ENCODE measurements around the gene STXBP1.
"Not testable (repeated sequence)": the region's sequence is repeated elsewhere in the genome, so short reads cannot be mapped to it uniquely, and the experiment has no call there.

STXBP1 gene

DNA sequence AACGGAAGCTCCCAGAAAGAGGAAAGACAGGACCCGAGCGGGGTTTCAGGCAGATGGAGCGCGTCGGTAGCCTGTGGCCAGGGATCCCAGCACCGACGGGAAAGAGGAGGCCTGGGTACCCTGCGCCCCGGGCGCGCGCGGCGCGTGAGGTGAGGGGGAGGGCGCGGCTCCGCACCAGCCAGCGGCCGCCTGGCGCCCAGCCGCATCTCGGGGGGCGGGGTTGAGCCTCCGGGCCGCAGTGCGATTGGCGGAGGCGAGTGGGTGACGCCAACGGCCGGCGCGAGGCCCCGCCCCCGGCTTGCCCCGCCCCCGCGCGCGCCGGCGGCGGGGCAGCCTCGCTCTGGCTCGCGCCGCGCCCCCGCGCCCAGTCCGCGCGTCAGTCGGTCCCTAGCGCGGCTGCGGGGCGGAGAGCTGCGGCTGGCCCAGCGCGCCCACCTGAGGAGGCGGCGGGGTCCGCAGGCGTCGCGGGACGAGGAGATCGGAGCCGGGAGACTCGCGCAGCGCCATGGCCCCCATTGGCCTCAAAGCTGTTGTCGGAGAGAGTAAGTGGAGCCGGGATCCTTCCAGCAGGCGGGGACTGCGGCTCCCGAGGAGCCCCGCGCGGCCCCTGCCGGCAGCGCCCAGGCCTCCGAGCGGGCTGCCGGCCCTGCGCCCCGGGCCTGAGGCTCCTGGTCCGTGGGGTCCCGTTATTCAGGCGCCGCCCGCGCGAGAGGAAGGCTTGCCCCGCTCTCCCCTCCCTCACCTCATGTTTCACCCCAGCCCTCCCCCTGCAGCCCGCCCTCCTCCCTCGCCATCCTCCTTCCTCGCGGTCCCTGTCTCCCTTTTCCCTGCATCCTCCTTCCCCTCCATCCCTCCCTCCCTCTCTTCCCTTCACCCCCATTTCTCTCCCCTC lies at the start of gene STXBP1:
Gene STXBP1, plus strand, starts transcription at position 379 of the 892 bp plus-strand sequence. Its CDS starts 127 bp downstream, at position 506.
- DNase-seq (ENCODE audit: low spot score) = peak; percentile 98

DNA sequence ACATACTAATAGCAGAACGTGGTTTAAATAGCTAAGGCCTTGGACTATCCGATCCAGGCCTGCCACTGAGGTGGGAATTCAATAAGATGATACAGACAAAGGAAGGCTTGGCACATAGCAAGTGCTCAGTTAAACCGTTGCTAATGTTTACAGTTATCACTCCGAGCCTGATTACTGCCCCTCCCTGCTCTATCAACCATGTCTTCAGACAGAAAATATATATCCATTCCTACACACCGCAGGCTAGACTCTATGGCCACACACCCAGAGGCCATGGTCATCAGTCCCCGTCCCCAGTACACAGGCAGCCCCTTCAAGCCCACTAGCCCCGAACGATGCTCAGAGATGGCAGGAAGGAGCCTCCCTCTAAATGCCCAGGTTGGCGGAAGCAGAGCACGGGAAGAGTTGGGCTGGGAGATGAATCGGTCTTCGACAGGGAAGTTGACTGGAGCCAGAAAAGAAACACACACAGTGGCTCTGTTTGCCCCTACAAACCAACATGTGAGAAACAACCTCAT lies 49.7 kb upstream of the STXBP1 start:
- no peak for DNase-seq (ENCODE audit: low spot score)

DNA sequence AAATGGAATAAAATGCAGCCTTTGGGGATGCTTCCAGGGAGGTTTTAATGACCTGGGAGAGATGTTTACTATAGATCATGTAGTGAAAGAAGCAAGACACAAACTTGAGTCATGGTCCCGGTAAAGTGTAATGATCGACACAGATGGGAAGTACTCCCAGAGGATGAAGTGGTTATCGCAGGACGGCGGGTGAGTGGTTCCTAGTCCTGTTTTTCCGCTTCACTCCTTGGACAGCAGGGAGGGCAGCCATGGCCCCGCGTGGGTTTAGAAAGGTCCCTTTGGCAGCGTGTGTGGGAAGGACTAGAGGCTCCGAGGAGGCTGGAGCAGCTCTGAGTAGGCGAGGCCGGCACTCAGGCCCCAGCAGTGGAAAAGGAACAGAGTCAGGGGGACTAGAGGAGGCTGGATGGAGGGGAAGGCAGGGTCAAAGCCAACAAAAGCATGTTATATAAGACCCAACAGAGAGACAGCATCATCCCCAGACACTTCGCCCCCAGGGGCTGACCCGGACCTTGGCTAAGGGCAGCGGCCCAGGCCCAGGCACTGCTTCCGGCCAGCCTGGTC lies 49.2 kb upstream of the STXBP1 start:
- DNase-seq (ENCODE audit: low spot score) = no peak

DNA sequence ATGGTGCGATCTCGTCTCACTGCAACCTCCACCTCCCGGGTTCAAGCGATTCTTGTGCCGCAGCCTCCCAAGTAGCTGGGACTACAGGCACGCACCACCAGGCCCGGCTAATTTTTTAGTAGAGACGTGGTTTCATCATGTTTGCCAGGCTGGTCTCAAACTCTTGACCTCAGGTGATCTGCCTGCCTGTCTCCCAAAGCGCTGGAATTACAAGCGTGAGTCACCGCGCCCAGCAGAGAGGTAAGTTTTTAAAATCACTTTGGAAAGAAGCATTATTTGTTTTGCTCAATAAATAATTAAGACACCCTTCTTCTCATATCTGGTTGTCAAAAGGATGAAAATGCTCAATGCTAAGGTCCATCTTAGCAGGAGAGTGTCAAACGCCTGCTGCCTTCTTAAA lies 48.5 kb upstream of the STXBP1 start:
- DNase-seq (ENCODE audit: low spot score) = no peak

DNA sequence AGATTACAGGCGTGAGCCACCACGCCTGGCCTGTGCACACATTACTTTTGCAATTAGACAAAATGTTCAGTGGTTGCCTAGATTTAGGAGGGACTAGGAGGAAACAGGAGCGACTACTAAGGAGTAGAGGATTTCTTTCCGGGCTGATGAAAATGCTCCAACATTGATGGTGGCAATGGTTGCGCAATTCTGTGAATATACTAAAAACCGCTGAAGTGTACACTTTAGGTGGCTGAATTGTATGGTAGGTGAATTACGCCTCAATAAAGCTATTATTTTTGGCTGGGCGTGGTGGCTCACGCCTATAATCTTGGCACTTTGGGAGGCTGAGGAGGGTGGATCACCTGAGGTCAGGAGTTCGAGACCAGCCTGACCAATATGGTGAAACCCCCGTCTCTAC lies 46.8 kb upstream of the STXBP1 start:
- DNase-seq (ENCODE audit: low spot score) = no peak

DNA sequence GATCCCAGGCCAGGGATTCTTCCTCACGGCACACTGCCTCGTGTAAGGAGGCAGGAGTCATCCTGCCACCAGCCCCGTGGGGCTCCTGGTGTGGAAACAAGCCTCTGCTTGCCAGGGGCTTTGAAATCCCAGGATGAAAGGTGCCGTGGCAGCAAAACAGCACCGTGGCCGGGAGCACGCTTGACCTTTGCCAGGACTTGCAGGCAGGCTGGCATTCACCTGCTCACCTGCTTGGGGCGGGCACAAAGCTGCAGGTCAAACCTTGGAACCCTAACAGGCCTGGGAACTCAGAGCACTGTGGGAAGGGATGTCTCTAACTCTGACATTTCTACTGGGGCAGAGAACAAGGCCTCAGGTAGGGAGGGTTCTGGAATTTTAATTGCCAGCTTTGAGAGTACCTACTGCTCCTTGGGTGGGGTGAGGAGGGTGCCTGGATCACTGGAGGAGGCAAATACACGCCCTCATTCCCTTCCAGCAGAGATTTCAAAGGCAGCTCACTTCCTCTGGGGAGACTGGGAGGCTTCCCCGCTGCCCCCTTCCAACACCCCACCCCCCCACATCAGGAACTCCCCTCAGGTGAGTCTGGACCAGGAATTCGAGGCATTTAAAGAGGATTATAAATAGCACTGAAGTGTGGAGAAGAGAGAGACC lies 45.6 kb upstream of the STXBP1 start:
- no peak for DNase-seq (ENCODE audit: low spot score)

DNA sequence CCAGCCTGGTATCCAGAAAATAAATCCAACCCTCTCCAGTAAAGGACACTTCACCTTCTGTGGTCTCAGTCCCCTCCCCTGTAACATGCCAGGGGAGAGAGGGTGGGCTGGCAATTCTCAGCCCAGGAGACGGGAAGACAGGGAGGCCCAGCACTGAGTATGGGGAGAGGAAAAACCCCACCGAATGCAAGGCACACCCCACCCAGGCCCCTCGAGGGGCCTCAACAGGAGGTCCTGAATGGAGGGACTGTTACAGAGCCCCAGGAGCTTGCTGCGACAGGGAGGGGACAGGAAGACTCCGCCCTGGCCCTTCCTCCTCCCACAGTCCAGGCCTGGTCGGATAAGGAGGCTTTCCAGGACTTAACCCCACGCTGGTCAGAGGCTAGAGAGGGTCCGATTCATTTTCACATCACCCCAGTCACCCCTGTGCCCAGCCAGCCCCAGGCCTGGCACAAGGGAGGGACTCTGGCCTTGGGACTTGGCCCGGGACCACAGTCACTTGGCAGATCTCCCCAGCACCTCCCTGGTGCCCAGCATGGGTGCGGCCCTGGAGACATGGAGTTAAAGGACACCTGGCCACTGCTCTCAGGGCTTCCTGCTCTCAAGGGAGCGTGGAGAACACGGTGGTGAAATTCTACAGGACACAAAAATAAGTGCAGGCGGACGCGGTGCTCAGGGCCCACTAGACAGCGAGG lies 44.9 kb upstream of the STXBP1 start:
- DNase-seq (ENCODE audit: low spot score) = peak; percentile 66

DNA sequence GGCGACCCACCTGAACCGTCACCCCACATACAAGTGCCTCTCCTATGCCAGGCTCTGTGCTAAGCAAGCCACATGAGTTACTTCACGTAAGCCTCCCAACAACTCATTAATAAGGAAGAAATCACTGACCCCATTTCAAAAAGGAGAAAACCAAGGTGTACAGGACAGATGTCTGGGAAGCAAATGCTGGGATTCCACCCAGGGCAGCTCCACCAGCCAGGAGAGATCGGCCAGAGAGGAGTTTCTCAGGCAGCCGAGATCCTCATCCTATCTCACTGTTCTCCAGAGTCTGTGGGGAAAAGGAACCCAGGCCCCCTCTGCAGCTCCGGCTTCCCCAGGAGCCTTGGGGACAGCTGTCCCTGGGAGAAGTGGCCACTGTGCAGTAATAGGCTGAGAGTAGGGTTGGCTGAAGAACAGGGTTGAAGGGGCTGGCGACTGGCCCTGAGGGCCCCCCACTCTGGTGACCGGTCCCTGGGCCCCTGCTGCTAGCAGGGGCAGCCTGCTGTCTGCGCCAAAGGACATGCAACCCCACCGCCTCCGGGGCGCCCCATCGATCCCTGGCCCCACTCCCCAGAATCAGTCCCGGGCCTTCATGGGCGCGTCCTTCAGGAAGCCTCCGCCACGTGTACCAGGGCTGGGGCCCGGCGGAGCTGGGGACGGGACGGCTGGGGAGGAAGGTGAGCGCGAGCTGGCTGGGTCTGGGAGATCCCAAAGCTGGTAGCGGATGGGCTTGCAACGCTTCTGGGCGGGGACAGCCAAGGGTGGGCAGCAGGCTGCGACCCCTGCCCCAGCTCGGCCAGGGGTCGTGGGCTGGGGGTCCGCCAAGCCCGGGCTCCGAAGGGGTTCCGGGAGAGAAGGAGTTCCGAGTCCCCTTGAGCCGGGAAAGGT lies 44.1 kb upstream of the STXBP1 start:
- no peak for DNase-seq (ENCODE audit: low spot score)

DNA sequence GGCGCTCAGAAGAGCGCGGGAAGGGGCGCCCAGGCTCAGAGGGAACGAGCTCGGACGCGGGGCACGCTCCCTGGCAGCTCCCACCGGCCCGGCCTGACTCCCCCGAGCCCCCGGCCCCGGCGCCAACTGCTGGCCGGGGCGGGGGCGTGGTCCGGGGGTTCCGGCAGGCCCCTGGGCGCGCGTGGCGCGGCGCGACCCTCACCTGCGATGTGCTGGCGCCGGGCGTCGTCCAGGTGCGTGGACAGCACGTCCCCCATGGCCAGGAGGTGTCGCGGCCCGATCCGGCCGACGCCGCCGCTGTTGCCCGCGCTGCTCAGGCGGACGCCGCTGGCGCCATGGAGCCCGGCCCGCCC lies 43.5 kb upstream of the STXBP1 start:
- no peak for DNase-seq (ENCODE audit: low spot score)

DNA sequence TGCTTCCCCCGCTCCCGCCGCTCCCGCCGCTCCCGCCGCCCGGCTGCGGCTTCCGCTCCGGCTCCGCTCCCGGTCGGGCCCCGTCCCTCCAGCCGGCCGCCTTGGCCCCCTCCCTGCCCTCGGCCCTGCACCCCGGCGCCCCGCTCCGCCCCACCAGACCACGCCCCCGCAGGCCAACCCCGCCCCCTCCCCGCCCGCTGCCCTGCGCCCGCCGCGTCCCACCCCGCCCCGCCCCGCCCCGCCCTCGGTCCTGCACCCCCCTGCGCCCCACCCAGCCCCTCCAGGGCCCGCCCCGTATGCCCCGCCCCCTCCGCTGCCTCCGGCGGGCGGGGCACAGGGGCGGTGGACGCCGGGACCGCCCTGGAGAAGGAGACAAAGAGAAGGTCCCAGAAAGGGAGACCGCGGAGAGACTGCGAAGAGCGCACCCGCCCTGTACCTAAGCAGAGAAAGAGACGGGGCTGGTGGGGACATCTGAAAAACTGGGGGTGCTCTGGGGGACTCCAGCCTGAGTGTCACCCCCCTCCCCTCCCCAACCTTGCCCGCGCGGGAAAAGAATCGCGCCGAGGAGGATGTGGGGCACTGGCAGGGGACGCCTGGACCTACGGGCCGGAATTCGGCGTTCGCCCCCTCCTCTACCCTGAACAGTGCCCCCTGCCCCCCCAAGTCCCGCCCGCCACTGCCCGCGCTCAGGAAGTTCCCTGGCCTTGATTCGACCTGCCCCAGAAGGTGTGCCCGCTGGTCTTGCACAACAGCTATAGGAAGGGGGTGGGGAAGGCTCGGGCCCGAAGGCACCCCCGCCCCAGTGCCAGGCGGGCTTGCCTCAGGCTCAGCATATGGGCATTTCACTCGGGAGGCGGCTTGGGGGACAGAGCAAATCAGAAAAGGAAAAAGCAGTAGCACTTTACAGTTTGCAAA lies 42.8 kb upstream of the STXBP1 start:
- peak; percentile 96 for DNase-seq (ENCODE audit: low spot score)

DNA sequence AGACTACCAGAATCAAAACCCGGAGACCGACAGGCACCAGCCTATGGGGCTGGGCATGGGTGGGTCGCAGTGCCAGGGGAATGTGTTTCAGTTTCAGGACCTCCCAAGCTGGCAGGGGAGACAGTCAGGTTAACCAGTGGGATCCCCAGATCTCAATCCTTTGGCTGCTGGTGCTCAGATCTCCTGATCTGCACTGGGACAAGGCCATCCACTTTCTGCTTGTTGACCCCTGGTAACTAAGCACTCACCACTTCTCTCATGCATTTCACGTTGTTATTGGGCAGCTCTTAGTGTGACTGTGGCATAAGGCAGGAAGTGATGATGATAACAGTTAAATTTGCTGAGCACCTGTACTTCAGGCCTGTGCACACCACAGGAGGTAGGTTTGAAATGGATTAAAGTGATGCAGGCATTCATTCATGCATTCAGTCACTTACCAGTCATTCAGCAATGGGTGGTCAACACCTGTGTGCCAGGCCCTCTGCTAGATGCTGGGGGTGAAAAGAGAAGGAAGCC lies 42.1 kb upstream of the STXBP1 start:
- no peak for DNase-seq (ENCODE audit: low spot score)

DNA sequence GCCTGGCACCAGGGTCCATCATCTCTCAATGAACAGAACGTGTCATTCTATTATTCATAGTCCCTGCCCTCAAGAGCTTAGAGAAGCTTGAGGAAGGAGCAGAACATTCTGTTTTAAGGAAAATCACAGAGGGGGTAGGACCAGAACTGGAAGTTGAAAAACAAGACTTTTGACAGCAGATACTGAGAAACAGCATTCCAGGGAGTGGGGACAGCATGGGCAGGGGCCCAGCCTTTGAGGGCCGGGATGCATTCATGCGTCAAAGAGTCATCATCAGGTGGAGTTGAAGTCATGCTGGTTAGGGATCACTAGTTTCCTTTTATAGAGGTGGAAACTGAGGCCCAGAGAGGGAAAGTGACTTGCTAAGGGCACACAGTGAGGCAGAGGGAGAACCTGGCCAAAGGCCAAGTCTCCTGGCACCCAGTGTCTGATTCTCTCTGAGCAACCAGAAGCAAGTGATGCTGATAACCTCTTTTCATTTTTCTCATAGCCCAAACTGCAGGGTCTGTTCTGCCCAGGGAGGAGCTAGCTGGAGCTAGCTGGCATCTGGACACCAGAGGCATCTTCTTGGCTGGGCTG lies 41.5 kb upstream of the STXBP1 start:
- no peak for DNase-seq (ENCODE audit: low spot score)

DNA sequence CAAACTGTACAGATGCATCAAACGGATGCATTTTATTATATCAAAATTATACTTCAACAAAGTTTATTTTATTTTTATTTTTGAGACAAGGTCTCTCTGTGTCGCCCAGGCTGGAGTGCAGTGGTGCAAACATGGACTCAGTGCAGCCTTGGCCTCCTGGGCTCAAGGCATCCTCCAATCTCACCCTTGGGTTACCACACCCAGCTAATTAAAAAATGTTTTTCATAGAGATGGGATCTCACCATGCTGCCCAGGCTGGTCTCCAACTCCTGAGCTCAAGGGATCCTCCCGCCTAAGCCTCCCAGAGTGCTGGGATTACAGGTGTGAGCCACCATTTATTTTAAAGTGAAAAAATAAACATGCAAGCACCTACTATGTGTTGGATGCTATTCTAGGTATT lies 40.1 kb upstream of the STXBP1 start:
- DNase-seq (ENCODE audit: low spot score) = no peak

DNA sequence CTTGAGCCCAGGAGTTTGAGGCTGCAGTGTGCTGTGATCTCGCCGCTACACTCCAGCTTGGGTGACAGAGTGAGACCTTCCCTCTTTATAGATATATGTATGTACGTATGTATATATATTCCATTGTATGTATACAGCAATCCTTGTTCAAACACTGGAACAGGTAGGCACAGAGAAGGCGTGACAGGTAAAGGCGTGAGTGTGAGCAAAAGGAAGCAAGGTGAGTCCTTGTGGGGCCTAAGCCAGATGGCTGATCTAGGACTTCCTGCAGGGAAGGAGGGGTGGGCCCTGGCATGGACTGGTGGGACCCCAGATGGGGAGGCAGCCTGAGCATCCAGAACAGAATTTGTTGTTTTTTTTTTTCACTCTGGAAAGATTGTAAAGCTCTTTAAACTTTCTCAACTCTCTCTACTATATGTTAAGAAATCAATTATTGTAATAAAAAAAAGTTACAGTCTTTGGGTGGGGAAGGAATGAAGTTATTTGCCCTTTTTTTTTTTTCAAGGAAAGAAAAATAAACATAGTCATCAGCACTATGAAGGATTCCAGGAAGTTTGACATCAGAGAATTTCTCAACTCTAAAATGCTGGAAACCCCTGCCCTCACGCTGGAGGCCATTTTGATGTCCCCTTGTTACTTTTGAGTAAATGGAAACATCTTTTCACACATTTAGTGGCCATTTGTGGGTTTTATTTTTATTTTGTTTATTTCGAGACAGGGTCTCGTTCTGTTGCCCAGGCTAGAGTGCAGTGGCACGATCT lies 38.9 kb upstream of the STXBP1 start:
- peak; percentile 67 for DNase-seq (ENCODE audit: low spot score)

DNA sequence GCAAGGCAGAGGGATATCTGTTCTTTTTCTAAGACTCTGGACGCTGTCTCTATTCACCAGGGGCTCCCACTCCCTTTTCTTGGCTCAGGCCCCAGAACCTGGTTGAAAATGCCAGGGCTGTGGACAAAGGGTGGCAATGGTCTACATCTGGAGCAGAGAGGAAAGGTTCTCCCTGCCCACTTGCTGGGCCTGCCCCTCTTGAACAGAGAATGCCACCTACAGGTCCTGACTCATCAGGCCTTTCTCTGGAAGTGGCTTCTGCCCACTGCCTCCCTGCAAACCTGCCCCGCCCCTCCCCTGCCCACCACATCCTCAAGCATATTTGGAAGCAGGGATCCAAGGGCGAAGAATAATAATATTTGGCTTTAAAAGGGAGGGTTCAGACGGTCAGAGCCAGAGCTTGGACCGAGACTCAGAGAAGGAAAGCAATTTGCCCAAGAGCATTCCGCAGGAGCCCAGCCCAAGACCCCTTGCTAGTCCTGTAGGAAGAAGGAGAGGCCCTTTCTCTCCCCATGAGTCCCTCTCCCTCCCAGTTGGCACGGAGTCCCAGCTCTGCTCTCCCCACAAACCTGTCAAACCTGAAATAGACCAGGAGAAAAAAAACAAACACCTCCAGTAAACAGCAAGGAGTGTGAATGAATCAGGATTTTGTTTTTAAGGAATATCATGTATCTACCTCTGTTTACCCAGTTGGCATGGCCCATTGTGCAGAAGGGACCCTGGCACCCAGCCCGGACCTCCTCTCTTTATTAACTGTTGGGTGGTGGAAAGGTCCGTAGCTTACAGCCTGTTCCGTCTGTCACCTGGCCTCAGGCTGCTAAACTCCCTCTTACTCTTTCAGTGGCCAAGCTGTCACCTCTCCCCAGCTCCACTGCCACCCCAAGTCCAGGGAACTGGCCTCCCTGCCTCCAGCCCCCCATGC lies 37.7 kb upstream of the STXBP1 start:
- DNase-seq (ENCODE audit: low spot score) = peak; percentile 43

DNA sequence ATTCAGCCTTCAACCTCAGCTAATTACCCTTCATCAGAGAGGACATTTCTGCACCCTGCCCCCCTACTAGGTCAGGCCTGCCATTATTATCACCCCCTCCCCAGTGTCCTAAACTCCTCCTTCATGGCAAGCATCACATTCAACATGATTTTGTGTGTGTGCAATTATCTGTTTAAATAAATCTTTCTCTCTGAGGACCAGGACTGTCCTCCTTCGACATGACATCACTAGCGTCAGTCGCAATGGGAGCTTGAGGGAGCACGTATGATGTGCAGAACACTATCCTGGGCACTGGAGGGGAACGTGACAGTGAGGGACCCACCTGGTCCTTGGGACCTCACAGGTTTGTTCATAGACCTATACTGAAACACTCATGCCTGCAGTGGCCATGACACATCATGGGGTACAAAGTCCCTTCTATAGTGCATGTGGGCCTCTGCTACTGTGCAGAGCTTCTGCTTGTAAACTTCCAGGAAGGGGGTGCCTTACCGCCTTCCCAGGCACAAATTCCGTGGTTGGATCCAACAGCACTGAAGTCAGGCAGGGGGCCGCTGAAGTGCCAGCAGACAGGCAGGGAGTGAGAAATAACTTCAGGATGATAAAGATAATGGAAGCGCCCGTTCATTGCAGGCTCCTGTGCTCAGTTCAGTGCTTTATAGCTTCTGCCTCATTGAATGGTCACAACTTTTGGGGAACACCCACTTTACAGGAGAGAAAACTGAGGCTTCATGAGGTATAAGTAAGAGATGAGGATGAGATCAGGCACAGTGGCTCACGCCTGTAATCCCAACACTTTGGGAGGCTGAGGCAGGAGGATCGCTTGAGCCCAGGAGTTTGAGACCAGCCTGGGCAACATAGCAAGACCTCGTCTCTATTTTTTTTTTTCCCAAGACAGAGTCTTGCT lies 36.0 kb upstream of the STXBP1 start:
- DNase-seq (ENCODE audit: low spot score) = no peak

DNA sequence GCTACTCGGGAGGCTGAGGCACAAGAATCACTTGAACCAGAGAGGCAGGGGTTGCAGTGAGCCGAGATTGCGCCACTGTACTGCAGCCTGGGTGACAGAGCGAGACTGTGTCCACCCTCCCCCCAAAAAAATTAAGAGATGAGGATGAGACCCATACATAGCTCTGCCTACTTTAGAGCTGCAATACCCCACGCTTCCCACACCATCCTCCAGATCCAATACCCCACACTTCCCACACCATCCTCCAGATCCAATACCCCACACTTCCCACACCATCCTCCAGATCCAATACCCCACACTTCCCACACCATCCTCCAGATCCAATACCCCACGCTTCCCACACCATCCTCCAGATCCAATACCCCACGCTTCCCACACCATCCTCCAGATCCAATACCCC lies 34.9 kb upstream of the STXBP1 start:
- not testable (repeated sequence) for DNase-seq (ENCODE audit: low spot score)

Data from AG20443 (cell line).